ENCODE measurements around the gene KCNQ5. TPM values are rescaled to one million over a fixed set of nuclear protein-coding genes. Genes with fewer than 3 reads are reported as not detected.

Gene KCNQ5
- total RNA-seq, 1 experiment from 2014 or later, result 9.4 TPM

DNA sequence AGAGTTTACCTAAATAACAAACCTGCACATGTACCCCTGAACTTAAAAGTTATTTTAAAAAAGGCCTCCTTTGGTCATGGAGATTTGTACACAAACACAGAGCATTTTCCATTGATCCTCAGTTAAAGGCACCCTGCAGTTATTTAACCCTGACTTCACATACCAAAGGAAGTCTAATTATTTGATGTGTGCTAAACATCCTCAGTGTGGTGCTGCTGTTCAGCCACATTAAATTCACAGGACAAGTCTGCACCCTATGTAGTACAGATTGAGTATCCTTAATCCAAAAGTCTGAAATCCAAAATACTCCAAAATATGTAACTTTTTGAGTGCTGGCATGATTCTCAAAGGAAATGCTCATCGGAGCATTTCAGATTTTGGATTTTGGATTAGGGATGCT, 21.4 kb downstream of the KCNQ5 start:
- Histone ChIP-seq H3K27ac (ENCODE audit: low read length) (no peak overlapping the region), H3K4me3 (ENCODE audit: low read depth in 2 of 2, low read length in 2 of 2) (no peak overlapping the region), H3K36me3 (ENCODE audit: control insufficient read depth, insufficient read depth, low read length) (no peaks in the 10 kb centered on the region), H3K9me3 (ENCODE audit: control insufficient read depth, insufficient read depth, low read depth, low read length) (no peaks in the 10 kb centered on the region), H3K4me1 (ENCODE audit: control insufficient read depth, insufficient read depth, low read length) (no peaks in the 10 kb centered on the region; the same call in 1 of the 2 replicates), H3K27me3 (ENCODE audit: control insufficient read depth, insufficient read depth, low read length) (no peaks in the 10 kb centered on the region)
- ChIA-PET CTCF (no interaction called here), POLR2A (no interaction called here)
- BruUV-seq (replicated peaks), result no TSS peak
- DNase-seq (ENCODE audit: low read depth, low spot score), result no peak
- TF ChIP-seq POLR2AphosphoS5 (IDR thresholded peaks at IDR 0.05; ENCODE audit: low read depth, low read length) (no peak), SIN3A (IDR thresholded peaks at IDR 0.05; ENCODE audit: borderline replicate concordance, insufficient read depth, low read depth, low read length) (no peak)
- TF ChIP-seq, protein P1, sequence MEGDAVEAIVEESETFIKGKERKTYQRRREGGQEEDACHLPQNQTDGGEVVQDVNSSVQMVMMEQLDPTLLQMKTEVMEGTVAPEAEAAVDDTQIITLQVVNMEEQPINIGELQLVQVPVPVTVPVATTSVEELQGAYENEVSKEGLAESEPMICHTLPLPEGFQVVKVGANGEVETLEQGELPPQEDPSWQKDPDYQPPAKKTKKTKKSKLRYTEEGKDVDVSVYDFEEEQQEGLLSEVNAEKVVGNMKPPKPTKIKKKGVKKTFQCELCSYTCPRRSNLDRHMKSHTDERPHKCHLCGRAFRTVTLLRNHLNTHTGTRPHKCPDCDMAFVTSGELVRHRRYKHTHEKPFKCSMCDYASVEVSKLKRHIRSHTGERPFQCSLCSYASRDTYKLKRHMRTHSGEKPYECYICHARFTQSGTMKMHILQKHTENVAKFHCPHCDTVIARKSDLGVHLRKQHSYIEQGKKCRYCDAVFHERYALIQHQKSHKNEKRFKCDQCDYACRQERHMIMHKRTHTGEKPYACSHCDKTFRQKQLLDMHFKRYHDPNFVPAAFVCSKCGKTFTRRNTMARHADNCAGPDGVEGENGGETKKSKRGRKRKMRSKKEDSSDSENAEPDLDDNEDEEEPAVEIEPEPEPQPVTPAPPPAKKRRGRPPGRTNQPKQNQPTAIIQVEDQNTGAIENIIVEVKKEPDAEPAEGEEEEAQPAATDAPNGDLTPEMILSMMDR (IDR thresholded peaks at IDR 0.05), result peak; percentile 22; the same call in 1 of the 2 replicates
- in situ Hi-C loops (cut with HindIII; ENCODE audit: low pct_unique_long_range_greater_than_20kb, low sequenced_read_pairs), result no loop called here
- intact Hi-C loops (cut with micrococcal nuclease; ENCODE audit: unreplicated experiment), result no loop called here
- ATAC-seq, result no peak

DNA sequence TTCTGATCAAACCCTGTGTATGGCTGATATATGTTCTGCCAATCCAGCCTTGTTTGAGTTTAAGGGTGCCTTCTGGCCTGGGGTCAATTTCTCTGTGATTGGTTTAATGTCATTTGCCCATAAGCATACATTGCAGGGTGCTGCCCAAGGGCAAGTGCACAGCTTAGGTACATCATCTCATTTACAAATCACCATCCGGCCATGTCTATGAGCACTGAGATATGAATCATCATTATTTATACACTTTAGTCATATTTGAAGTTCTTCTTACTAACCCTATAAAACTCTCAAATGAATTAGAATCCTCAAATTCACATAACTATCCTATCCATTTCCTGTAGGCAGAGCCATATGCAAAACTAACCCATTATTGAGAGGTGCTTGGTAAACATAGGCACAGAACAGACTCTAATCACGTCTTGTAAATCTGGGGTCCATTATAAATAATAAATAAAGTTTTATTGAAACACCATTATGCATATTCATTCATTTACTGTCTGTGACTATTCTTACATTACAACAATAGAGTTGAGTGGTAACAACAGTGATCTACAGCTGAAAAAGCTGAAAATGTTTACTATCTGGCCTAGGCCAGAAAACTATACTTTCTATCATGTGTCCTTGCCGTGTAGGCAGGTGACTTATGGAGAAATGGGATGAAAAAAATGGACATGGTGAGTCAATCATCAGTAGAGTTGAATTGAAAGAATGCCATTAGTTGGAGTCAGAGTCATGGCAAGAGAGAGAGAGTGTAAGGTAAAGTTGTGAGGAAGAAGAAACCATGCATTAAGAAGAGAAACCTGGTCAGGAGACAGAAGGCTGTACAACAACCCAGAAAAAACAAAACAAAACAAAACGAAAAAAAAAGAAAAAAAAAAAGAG, 25.0 kb downstream of the KCNQ5 start:
- H3K27ac ChIP-seq (ENCODE audit: low read length), result no peak overlapping the region
- no peak overlapping the region for H3K4me3 ChIP-seq (ENCODE audit: low read depth in 2 of 2, low read length in 2 of 2)
- ChIA-PET CTCF (no interaction called here), POLR2A (no interaction called here)
- no peaks in the 10 kb centered on the region for H3K36me3 ChIP-seq (ENCODE audit: control insufficient read depth, insufficient read depth, low read length)
- H3K27me3 ChIP-seq (ENCODE audit: control insufficient read depth, insufficient read depth, low read length), result no peaks in the 10 kb centered on the region
- TF ChIP-seq, protein P1 (IDR thresholded peaks at IDR 0.05), result no peak
- TF ChIP-seq TCF7L2 (IDR thresholded peaks at IDR 0.05; ENCODE audit: low read depth, low read length) (no peak), SIN3A (IDR thresholded peaks at IDR 0.05; ENCODE audit: borderline replicate concordance, insufficient read depth, low read depth, low read length) (no peak)
- TF ChIP-seq, protein P2, sequence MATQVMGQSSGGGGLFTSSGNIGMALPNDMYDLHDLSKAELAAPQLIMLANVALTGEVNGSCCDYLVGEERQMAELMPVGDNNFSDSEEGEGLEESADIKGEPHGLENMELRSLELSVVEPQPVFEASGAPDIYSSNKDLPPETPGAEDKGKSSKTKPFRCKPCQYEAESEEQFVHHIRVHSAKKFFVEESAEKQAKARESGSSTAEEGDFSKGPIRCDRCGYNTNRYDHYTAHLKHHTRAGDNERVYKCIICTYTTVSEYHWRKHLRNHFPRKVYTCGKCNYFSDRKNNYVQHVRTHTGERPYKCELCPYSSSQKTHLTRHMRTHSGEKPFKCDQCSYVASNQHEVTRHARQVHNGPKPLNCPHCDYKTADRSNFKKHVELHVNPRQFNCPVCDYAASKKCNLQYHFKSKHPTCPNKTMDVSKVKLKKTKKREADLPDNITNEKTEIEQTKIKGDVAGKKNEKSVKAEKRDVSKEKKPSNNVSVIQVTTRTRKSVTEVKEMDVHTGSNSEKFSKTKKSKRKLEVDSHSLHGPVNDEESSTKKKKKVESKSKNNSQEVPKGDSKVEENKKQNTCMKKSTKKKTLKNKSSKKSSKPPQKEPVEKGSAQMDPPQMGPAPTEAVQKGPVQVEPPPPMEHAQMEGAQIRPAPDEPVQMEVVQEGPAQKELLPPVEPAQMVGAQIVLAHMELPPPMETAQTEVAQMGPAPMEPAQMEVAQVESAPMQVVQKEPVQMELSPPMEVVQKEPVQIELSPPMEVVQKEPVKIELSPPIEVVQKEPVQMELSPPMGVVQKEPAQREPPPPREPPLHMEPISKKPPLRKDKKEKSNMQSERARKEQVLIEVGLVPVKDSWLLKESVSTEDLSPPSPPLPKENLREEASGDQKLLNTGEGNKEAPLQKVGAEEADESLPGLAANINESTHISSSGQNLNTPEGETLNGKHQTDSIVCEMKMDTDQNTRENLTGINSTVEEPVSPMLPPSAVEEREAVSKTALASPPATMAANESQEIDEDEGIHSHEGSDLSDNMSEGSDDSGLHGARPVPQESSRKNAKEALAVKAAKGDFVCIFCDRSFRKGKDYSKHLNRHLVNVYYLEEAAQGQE (IDR thresholded peaks at IDR 0.05; ENCODE audit: insufficient read depth in 1 of 2, low read depth in 2 of 2, low read length in 1 of 2), result no peak
- peak; percentile 63 for DNase-seq (ENCODE audit: low read depth, low spot score)
- in situ Hi-C loops (cut with HindIII; ENCODE audit: low pct_unique_long_range_greater_than_20kb, low sequenced_read_pairs), result no loop called here
- no peaks in the 10 kb centered on the region for H3K9me3 ChIP-seq (ENCODE audit: control insufficient read depth, insufficient read depth, low read depth, low read length)
- no TSS peak for BruUV-seq (replicated peaks)
- peak; percentile 64; the same call in 1 of the 2 replicates for ATAC-seq
- peaks cover 20% of the 10 kb centered on the region; the same call in 1 of the 2 replicates for H3K4me1 ChIP-seq (ENCODE audit: control insufficient read depth, insufficient read depth, low read length)
- intact Hi-C loops (cut with micrococcal nuclease; ENCODE audit: unreplicated experiment), result no loop called here

Data from Panc1 (cell line).